Suprapubic skin (tissue), 4 donors: ENCODE measurements around the gene RNGTT. TPM values are rescaled to one million over a fixed set of nuclear protein-coding genes. Genes with fewer than 3 reads are reported as not detected.
"Not testable (repeated sequence)": the region's sequence is repeated elsewhere in the genome, so short reads cannot be mapped to it uniquely, and the experiment has no call there.

Experiments
- DNase-seq, 2 donors: peaks; one replicate each; pipeline ENCODE4 v3.0.0-alpha.2; 2019; ENCODE audit warnings: low spot score in 2 of 2
- H3K27ac ChIP-seq: fragments of 200-600 bp; sonication (generic); one replicate; pipeline ENCODE4 v1.5.1; 2019
- H3K27me3 ChIP-seq: fragments of 200-600 bp; sonication (generic); one replicate; pipeline ENCODE4 v1.5.1; 2019
- H3K36me3 ChIP-seq: fragments of 200-600 bp; sonication (generic); one replicate; pipeline ENCODE4 v1.5.1; 2019
- H3K4me1 ChIP-seq: fragments of 200-600 bp; sonication (generic); one replicate; pipeline ENCODE4 v1.5.1; 2019
- H3K4me3 ChIP-seq: fragments of 200-600 bp; sonication (generic); one replicate; pipeline ENCODE4 v1.5.1; 2019; ENCODE audit warnings: mild to moderate bottlenecking
- H3K9me3 ChIP-seq: fragments of 200-600 bp; sonication (generic); one replicate; pipeline ENCODE4 v1.5.1; 2019
- CTCF ChIP-seq, 2 donors: fragments of 200-600 bp in 1 of 2; fragments of 450-650 bp in 1 of 2; sonication (generic) in 1 of 2; IDR thresholded peaks; one replicate each; pipeline ENCODE4 v1.5.1; 2016 to 2019; ENCODE audit warnings: antibody characterized with exemption in 2 of 2, mild to moderate bottlenecking in 1 of 2, moderate library complexity in 1 of 2
- EP300 ChIP-seq: sonication (generic); formaldehyde crosslinking; IDR thresholded peaks from one replicate; pipeline ENCODE4 v1.6.1; 2017; ENCODE audit warnings: antibody characterized with exemption
- POLR2A ChIP-seq, 2 donors: fragments of 450-650 bp; IDR thresholded peaks; one replicate each; pipeline ENCODE4 v1.6.1; 2017; ENCODE audit warnings: antibody characterized with exemption in 2 of 2, mild to moderate bottlenecking in 2 of 2, moderate library complexity in 2 of 2
- POLR2AphosphoS5 ChIP-seq, 3 donors: sonication (generic); formaldehyde crosslinking; IDR thresholded peaks; one replicate each; pipeline ENCODE4 v1.6.1; 2017; ENCODE audit warnings: antibody characterized with exemption in 3 of 3
- WGBS: methylation state at CpG from one replicate; pipeline ENCODE4 v1.1.5; 2018; 5-methylcytosine and 5-hydroxymethylcytosine counted together
- total RNA-seq, 4 donors: library from RNA; depleted of rRNA; stranded (reverse); fragments of >200 nt; gene quantifications; one replicate each; pipeline ENCODE4 v1.1.0, GENCODE V29; 2016

The RNGTT gene
- total RNA-seq, 4 donors from 2014 or later = 8.6 to 13.6 (median 11.6) TPM

GRCh38 chr6:88785478-88785877 is 177.9 kb downstream of the RNGTT start:
- H3K27me3 ChIP-seq = no peaks in the 10 kb centered on the region
- DNase-seq = no peak
- H3K4me3 ChIP-seq = no peak overlapping the region

GRCh38 chr6:88780714-88781389 is 182.6 kb downstream of the RNGTT start:
- no peaks in the 10 kb centered on the region for H3K36me3 ChIP-seq
- H3K4me1 ChIP-seq = peaks cover 2% of the 10 kb centered on the region
- DNase-seq = no peak
- no peak overlapping the region for H3K27ac ChIP-seq
- no peak overlapping the region for H3K4me3 ChIP-seq
- H3K27me3 ChIP-seq = no peaks in the 10 kb centered on the region
- TF ChIP-seq EP300 = no peak
- peak; percentile 34 to 74 for TF ChIP-seq CTCF (IDR thresholded peaks at IDR 0.05)
- TF ChIP-seq POLR2A (IDR thresholded peaks at IDR 0.05) = no peak
- TF ChIP-seq POLR2AphosphoS5 (IDR thresholded peaks at IDR 0.05) = no peak
- WGBS = 48% methylated on average over 5 of the region's 5 CpGs
- no peaks in the 10 kb centered on the region for H3K9me3 ChIP-seq

More at GRCh38 chr6:88785478-88785877, 177.9 kb downstream of the RNGTT start:
- TF ChIP-seq POLR2AphosphoS5 (IDR thresholded peaks at IDR 0.05) (no peak), CTCF (IDR thresholded peaks at IDR 0.05) (no peak), EP300 (no peak), POLR2A (IDR thresholded peaks at IDR 0.05) (no peak)
- Histone ChIP-seq H3K27ac (no peak overlapping the region), H3K9me3 (no peaks in the 10 kb centered on the region), H3K36me3 (no peaks in the 10 kb centered on the region), H3K4me1 (peaks cover 2% of the 10 kb centered on the region)

GRCh38 chr6:88775866-88776571 is 187.4 kb downstream of the RNGTT start:
- Histone ChIP-seq H3K36me3 (no peaks in the 10 kb centered on the region), H3K27ac (no peak overlapping the region), H3K4me3 (no peak overlapping the region), H3K4me1 (peaks cover 2% of the 10 kb centered on the region), H3K27me3 (no peaks in the 10 kb centered on the region), H3K9me3 (no peaks in the 10 kb centered on the region)
- DNase-seq = no peak
- WGBS = 97% methylated on average over 8 of the region's 8 CpGs
- TF ChIP-seq EP300 = no peak
- TF ChIP-seq POLR2A (IDR thresholded peaks at IDR 0.05) = no peak
- no peak for TF ChIP-seq POLR2AphosphoS5 (IDR thresholded peaks at IDR 0.05)
- TF ChIP-seq CTCF (IDR thresholded peaks at IDR 0.05) = no peak

DNA sequence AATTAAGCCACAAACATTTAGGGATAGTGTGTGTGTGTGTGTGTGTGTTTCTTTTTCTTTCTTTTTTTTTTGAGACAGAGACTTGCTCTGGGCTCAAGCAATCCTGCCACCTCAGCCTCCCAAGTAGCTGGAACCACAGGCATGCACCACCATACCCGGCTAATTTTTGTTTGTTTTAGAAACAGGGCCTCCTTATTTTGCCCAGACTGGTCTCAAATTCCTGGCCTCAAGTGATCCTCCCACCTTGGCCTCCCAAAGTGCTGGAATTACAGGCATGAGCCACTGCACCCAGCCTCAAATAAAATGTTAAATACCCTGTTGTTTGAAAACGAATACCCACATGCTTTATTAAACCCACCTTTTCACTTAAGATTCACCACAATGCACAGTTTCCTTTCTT is 195.3 kb downstream of the RNGTT start:
- not testable (repeated sequence) for DNase-seq

GRCh38 chr6:88764081-88764480 is 199.3 kb downstream of the RNGTT start:
- WGBS = 86% methylated on average over 3 of the region's 3 CpGs
- TF ChIP-seq EP300 = no peak
- no peak for TF ChIP-seq CTCF (IDR thresholded peaks at IDR 0.05)
- no peak for TF ChIP-seq POLR2A (IDR thresholded peaks at IDR 0.05)
- TF ChIP-seq POLR2AphosphoS5 (IDR thresholded peaks at IDR 0.05) = no peak
- Histone ChIP-seq H3K27me3 (no peaks in the 10 kb centered on the region), H3K4me1 (no peaks in the 10 kb centered on the region), H3K27ac (no peak overlapping the region), H3K36me3 (no peaks in the 10 kb centered on the region), H3K9me3 (no peaks in the 10 kb centered on the region), H3K4me3 (no peak overlapping the region)
- DNase-seq = no peak

More for the DNA sequence above, 195.3 kb downstream of the RNGTT start:
- H3K27me3 ChIP-seq, H3K4me1 ChIP-seq, H3K36me3 ChIP-seq, H3K9me3 ChIP-seq, H3K4me3 ChIP-seq, H3K27ac ChIP-seq: not testable (repeated sequence)
- 92% methylated on average over 2 of the region's 2 CpGs for WGBS
